HL-60 (cell line): ENCODE measurements around the gene AFF1.

Experiments
- CTCF ChIP-seq: IDR thresholded peaks from one replicate; pipeline ENCODE4 v1.5.1; 2011; ENCODE audit warnings: low read length, control low read depth, inconsistent platforms; ENCODE audit not compliant: insufficient read depth
- POLR2AphosphoS5 ChIP-seq: IDR thresholded peaks from 2 replicates; pipeline ENCODE4 v1.6.1; 2012; ENCODE audit warnings: low read depth
- SPI1 ChIP-seq: IDR thresholded peaks from 2 replicates; pipeline ENCODE4 v1.6.1; 2012; ENCODE audit warnings: low read depth, mild to moderate bottlenecking, borderline replicate concordance

GRCh38 chr4:87126056-87126455 lies 191.2 kb downstream of the AFF1 start:
- TF ChIP-seq CTCF (no peak), POLR2AphosphoS5 (no peak), SPI1 (no peak)
